Amniotic epithelial cell (primary cell): ENCODE measurements around the gene SH3BGRL2.
"Not testable (repeated sequence)": the region's sequence is repeated elsewhere in the genome, so short reads cannot be mapped to it uniquely, and the experiment has no call there.

ENCODE experiments used
- DNase-seq: peaks from one replicate; pipeline ENCODE4 v3.0.0-alpha.2; 2010; ENCODE audit warnings: low read depth

Gene SH3BGRL2

DNA sequence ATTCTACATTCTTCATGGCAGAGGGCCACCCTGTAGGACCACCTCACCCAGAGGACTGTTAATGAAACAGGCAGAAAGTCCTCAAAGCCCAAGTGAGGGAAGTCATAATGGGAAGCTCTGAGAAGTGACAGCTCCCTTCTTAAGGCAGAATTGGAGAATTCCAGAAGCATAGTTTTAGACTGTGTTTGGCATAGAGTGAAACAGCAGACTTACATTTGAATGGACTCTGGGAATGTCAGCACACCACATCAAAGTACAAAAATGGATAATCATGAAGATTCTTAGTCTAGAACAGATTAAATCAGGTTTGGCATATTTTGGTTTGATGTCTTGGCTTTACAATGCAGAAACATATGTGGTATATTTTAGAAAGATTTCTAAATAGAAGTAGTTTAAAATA, 17.9 kb downstream of the SH3BGRL2 start:
- no peak for DNase-seq

DNA sequence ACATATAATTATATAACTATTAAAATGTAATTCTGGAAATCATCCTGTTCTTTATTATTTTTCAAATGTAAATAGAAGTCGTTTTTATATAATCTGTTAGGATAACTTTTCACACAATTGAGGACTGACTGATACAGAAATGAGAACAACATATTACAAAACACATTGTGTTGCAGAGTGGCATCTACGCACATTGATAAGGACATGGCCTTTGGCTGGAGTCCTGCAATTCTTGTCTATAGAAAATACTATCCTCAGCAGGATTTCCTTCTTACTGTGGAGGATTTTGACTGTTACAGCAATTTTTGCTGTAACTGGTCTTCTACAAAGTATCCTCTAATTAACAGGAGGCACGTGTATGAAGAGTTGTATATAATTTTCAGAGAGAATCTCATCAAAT, 19.8 kb downstream of the SH3BGRL2 start:
- no peak for DNase-seq

DNA sequence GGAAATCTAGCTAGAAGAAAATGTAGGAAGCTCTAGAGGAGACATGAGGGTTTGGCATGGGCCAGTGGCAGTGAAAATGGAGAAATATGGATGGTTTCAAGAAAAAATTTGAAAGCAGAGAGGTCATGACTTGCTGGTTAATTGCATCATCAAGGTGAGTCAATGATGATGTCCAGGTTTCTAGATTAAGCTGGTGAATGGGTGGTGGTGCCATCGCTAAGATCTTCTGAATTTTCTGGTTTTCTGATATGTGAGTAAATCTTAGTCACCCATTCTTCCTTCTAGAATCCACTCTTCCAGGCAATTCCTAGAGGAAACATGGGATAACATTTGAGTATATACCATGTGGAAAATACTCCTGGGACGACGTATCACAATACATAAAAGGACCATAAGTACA, 25.0 kb downstream of the SH3BGRL2 start:
- DNase-seq, result peak; percentile 21

DNA sequence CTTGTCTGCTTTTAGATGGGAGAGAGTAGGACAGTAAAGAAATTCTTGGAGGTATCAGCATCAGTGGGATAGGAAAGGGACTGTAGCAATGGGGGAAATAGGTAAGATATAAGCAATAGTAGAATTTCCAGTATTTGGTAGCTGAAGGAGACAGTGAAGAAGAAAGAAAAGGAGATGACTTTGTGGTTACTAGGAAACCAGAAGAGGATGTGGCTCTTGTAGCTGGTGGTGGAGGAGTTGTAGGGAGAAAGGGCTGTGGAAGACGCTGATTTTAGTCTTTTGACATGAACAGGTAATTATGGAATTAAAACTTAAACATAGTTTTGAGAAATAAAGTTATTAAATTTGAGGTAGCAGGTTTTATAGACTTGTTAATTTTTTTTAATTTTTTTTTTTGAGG, 26.1 kb downstream of the SH3BGRL2 start:
- no peak for DNase-seq

DNA sequence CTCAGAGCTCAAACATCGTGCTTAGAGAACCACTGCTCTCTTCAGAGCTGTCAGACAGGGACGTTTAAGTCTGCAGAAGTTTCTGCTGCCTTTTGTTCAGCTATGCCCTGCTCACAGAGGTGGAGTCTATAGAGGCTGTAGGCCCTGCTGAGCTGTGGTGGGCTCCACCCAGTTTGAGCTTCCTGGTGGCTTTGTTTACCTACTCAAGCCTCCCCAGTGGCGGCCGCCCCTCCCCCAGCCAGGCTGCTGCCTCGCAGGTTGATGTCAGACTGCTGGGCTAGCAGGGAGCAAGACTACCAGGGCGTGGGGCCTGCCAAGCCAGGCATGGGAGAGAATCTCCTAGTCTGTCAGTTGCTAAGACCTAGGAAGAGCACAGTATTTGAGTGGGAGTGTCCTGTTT, 32.5 kb downstream of the SH3BGRL2 start:
- not testable (repeated sequence) for DNase-seq

DNA sequence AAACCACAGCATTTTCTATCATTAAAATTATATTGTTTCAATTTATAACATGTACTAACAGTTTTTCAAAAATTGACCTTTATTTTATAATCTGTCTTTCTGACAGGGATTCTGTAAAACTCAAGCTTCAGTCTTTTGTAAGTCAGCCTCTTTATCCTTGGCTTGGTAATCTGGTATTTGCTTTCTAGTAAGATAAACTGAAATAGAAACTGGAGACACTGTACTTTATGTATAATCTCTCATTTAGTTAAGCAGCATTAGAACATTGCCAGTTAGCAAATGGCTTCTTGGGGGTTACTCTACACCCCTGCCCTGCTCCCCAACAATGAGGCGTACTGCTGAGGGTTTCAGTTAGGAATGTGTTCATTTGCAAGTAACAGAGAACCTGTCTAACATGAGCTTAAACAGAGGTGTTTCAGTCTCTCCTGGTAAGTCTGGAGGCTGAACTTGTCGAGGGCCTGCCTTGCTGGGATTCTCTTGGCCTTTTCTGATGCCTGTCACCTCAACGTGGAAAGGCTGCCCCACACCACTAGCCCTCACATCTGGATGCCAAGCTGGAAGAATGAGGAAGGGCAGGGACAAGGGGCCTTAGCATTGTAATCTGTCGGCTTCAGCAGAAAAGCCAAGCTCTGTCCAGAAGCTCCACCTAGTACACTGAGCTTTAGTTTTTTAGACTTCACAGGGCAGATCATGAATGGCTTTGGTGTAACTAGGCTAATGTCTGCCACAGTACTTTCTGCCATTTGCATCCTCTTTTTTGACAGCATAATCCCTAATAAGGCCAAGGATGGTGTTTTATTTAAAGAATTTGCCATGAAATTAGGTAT, 34.8 kb downstream of the SH3BGRL2 start:
- DNase-seq, result no peak

DNA sequence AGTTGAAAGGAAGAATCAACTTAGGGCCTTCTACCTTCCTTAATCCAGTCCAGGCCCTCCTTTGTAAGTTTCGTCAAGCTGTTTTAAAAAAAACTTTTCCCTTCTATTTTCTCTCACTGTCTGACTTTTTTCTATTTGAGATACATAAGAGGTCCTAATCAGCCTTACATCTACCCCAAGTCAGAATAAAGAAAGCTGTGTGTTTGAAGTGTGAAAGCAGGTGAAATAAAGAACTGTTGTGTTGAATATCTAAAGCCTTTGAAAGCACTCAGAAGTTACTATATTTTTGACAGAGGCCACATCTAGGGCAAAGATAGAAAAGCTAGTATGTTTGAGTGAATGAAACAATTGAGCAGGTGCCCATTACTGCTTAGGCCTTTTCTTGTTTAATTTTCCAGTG, 35.5 kb downstream of the SH3BGRL2 start:
- DNase-seq, result no peak

DNA sequence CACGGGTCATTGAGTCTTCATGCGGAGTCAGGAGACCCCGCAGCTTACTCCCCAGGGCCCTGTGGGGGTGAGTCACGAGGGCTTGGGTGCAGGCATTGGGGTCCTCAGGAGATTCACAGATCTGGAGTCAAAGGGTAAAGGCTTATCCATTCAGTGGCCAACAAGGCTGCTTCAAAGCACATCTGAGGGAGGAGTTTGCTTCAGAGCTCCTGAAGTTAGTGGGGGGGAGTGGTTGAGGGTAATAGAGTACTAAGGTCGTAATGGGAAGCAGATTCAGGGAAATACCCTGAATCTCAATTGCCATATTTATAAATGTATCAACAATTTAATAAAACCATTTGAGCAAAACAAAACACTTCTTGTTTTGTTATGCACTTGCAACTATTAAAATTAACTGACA, 37.3 kb downstream of the SH3BGRL2 start:
- no peak for DNase-seq

DNA sequence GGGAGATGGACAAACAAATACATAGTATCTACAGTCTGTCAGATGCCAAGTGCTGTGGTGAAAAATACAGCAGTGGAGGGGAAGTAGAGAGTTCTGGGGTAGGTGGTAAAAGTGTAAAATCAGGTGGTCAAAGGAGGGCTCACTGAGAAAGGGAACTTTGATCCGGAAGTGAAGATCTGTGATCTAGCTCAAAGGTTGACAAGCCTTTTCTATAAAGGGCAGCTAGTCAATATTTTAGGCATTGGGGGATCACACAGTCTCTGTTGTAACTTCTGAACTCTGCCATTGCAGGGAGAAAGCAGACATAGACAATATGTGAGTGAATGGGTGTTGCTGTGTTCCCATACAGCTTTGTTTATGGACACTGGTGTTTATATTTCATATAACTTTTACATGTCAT, 38.6 kb downstream of the SH3BGRL2 start:
- no peak for DNase-seq

DNA sequence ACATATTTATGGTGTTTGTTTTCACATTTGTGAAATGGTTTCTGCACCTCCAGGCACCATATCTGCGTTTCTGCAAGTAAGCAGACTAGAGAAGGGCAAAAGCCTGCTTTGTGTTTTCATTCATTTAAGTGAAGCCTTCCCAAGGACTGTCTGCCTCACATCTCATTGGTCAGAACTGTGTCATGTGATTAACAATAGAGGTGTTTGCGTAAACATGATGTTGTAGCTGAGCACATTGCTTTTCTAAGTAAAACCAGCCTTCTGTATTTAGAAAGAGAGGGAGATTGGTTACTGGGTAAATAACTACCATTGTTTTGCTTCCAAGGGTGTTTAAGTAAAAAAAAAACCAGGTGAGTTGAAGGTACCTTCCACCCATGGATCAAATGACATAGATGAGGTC, 39.7 kb downstream of the SH3BGRL2 start:
- no peak for DNase-seq

DNA sequence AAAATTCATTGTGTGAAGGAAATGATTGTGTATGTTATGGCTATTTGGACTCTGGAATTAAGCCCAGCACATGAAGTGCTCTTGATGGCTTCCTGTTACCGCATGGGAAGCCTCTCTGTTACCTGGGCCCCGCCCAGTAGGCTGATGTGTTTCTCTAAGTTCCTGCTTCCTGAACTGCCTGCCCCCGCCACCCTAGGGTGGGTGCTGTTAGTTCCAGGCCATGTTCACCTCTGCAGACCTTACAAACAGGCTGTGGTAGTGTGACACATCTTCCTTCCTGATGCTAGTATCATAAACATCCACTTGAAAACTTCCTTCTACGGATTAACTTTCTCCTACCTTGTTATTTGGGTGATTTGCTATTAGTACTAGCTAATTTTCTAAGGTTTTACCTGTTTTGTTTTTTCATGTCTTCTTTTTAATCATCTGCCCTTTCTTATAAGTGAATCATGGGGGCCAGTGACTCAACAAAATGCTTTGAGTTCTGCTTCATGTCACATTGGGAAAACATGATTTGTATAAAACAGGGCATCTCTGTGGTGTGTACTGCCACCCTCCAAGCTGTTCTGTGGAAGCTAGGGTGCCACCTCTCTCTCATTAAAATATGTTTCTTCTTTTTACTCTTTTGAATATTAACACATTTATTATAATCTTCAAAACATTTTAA, 40.6 kb downstream of the SH3BGRL2 start:
- peak; percentile 60 for DNase-seq

DNA sequence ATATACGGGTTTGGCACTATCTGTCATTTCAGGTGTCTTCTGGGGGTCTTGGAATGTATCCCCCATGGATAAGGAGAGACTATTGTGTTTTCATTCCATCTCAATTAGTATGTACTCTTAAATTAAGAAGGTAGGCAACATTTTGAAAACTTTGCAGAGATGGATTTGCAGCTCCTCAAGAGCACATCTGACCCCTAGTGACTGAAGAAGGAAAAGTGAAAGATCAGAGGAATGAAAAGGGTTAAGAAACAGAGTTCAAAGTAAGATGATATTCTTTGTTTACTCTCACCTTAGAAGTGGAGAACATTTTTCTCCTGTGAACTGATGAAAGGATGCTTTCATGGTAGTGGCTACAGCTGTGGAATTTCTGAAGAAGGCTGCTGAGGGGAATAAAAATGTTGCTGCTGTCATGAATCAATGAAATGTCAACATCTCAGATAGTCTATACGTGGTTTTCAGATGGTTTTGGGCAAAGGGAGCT, 41.5 kb downstream of the SH3BGRL2 start:
- DNase-seq, result peak; percentile 46

DNA sequence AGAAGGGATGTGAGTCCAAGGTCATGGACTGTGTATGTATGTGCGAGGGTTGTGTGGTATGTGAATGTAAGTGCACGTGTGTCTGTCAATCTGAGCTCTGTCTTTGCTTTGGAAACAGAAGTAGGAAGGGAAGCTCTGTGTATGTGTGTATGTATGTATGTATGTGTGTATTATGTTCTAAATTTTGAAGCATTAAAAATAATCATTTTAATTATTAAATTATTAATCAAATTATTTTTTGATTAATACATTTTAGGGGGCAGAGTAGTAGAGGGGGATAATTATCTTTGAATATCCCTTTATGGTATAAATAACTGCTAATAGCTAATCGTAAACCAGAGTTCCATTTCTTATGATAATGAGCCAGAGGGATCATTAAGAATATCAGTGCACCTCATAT, 42.8 kb downstream of the SH3BGRL2 start:
- DNase-seq, result no peak

DNA sequence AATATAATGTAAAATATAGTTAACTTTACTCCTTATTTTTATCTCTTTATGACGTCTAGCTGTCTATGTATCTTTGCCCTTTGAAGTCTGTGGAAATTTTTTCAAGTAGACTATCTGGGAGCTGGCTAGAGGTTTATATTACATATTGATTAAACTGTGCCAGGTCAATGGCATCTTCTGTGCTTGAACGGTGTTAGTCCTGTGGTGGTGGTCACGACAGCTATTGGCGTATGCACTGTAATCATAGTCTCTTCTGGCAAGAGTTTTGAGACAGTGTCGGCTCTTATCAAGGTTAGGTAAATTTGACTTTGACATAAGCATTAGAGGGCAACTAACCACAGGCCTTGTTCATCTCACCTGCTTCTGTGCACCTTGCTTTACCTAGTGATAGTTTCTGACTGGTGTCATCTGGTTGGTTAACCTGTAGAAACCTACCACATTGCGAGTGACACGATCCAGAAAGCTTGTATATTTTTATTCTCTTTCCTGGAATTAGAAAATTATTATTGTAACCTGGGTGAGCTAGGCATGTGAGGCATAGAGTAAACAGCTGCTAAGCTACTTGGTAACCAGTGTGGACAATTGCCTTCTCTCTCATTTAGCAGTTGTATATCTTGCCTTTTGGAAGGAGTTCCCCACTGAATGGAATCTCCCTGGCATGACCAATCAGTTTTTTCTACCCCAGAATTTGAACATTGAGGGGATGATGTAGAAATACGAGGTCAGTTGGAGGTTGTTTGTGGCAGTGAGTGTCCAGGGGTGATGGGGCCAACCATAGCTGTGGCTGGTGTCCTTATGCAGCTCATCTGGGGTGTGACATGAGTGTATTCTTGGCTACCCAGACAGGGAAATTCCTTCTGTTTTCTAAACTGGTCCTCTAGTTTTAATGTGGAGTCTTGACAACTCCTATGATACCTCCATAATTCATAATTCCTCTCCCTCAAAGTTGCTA, 45.9 kb downstream of the SH3BGRL2 start:
- no peak for DNase-seq

DNA sequence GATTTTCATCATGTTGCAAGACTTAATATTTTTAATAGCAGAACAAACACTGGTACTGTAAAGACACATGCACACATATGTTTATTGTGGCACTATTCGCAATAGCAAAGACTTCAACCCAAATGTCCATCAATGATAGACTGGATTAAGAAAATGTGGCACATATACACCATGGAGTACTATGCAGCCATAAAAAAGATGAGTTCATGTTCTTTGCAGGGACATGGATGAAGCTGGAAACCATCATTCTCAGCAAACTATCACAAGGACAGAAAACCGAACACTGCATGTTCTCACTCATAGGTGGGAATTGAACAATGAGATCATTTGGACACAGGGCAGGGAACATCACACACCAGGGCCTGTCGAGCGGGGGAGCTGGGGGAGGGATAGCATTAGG, 51.6 kb downstream of the SH3BGRL2 start:
- not testable (repeated sequence) for DNase-seq

DNA sequence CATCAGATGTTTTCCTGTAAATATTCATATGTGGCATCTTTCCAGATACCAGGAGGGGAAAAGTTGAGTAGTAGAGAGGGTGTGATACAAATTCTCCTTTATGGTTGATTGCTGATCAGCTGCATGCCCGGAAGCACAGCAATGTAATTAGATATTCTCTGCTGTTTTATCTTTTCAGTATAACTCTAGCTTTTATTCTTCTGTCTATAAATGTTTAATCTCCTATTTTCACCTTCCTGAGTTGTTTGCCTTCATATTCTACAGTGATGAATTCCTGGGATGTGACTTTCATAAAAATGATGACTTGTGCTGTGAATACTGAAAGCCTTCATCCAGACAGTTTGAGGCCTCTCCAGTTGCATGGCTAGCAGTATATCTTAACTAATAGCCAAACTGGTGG, 53.7 kb downstream of the SH3BGRL2 start:
- no peak for DNase-seq

DNA sequence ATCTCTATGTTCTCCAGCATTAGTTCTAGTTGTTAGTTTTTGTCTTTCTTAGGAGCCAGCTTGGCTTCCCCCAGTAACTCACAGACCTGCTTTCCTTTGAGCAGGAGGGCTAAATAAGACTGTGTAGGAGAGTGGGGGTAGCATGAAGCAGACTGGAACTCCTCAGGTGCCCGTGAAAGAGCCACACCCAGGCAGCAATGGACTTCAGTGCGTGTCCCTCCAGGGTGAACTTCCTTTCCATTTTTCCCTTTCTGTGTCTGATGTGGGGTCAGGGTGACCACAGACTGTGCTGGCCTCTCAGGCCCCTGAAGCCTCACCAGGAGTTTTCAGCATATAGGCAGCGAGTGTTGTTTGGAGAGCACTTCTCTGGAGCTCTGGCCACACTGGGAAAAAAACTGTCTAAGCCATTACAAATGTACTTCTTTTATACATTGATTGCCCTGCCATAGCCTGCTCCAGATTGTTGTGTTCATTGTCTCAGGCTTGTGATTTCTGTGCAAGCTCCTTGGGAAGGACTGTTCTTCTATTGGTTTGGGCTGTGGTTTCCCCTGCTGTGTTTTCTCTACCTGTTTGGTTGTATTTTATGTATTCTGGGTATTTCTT, 55.7 kb downstream of the SH3BGRL2 start:
- no peak for DNase-seq

DNA sequence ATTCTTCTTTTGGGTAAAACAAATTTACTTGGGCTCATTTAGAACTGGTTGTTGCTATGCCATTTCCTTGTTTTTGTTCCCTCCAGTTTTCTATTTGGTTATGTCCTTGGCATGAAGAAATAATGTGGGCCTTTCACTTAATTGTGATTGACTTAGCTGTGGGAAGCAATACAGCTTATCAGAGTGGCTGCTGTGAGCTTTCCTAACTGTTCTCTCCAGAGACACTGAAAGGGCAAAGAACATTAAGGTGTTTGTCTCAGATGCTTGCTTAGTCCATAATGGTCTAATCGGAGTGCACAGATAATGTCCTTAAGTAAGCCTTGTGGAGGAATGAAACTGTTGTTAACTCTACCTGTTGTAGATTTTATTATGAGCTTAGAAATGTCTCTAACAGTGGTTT, 56.6 kb downstream of the SH3BGRL2 start:
- no peak for DNase-seq

DNA sequence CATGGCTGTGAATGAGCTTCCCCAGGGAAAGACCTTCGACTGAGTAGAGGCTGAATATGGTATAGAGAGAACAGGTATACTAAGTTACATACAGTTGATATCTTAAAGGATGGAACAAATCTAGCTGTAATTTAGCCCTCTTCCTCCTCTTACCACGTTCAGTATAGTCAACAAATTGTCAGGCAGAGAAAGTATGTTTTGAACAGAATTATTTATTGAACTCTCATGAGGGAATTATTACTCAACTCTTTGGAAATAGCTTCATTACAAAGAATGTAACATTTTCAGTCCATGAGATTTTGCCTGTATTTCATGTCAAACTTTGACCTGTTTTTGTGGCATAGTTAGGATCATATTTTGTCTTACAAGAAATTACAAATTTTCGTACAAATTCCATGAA, 63.0 kb downstream of the SH3BGRL2 start:
- DNase-seq, result no peak

DNA sequence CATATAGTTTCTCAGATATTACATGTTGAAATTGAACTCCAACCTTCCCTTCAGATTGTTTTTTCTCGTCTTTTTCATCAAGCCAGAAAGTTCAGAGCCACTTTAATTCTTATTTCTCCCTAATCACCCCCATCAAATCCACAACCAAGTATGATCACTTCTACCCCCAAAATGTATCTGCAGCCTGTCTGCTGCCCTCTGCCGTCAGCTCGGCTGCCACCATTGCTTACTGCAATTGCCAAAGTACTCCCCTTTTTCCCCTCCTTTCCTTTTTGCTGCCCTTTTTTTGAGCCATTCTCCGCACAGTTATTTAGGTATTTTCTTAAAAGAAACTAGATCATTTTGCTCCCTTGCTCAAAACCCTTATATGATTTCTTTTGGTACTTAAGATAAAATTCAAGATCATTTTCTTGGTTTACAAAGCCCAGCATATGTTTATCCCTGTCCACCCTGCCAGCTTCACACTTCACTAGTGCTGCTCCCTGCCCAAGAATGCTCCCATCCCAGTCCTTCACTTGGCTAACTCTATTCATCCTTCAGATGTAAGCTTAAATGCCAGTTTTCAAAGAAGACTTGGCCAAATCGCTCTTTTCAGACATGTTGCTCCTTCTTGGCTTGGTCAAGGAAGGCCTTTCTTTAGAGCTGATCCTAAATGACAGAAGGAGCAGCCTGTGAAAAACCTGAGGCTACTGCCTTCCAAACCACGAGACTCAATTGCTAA, 63.7 kb downstream of the SH3BGRL2 start:
- DNase-seq, result no peak

DNA sequence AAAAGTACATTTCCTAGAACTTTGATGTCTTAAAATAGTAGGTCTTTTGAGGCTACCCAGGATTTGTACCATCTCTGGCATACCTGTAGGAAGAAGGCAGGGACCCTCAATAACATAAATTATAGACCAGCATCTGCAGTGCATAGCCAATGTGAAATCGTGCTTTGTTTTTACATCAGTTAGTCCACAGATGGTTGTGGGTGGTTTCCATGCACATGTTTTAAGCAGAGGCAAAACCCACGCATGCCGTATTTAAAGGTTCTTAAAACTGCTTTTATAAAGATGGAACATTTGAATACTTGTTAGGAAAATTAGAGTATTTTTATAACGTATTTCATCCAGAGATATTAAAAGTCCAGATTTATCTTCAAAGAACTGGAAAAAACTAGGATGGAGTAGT, 66.3 kb downstream of the SH3BGRL2 start:
- no peak for DNase-seq
